HepG2 (cell line): ENCODE measurements around the gene HSPA13. TPM values are rescaled to one million over a fixed set of nuclear protein-coding genes. Genes with fewer than 3 reads are reported as not detected.
A peak's percentile ranks its signal among the peaks of the same experiment; 100 is the strongest.

ENCODE experiments used
- ARNT ChIP-seq: fragments of 450-650 bp; IDR thresholded peaks from 2 replicates; pipeline ENCODE4 v1.6.1; 2017
- ATF6 ChIP-seq: sonication (generic); formaldehyde crosslinking; conservative IDR thresholded peaks from 2 replicates; pipeline ENCODE4 v1.4.0; 2020; ENCODE audit warnings: missing genetic modification reagents
- CBX1 ChIP-seq: IDR thresholded peaks from one replicate; pipeline ENCODE4 v1.6.1; 2016; ENCODE audit warnings: antibody characterized with exemption, low read depth
- DMTF1 ChIP-seq: sonication (generic); formaldehyde crosslinking; IDR thresholded peaks from 2 replicates; pipeline ENCODE4 v1.4.0; 2020; ENCODE audit warnings: mild to moderate bottlenecking, missing genetic modification reagents
- EP300 ChIP-seq, 3 experiments: sonication (generic) in 1 of 3; formaldehyde crosslinking in 1 of 3; IDR thresholded peaks; 2 replicates each; pipeline versions ENCODE4 v1.5.1 to v1.6.1; 2011 to 2020; ENCODE audit warnings: low read depth in 2 of 3, low read length in 2 of 3, borderline replicate concordance in 1 of 3, improper control_type of control experiment in 1 of 3, mild to moderate bottlenecking in 1 of 3, missing genetic modification reagents in 1 of 3, moderate library complexity in 1 of 3
- FOXK2 ChIP-seq: fragments of 450-650 bp; IDR thresholded peaks from 2 replicates; pipeline ENCODE4 v1.6.1; 2016
- FUBP1 ChIP-seq: sonication (generic); formaldehyde crosslinking; IDR thresholded peaks from 2 replicates; pipeline ENCODE4 v1.5.1; 2020; ENCODE audit warnings: missing genetic modification reagents, mild to moderate bottlenecking, borderline replicate concordance
- HMG20B ChIP-seq: conservative IDR thresholded peaks from 2 replicates; pipeline ENCODE4 v1.6.1; 2016; ENCODE audit warnings: missing genetic modification reagents, missing compliant biosample characterization
- ISX ChIP-seq: sonication (generic); formaldehyde crosslinking; conservative IDR thresholded peaks from 2 replicates; pipeline ENCODE4 v1.5.0; 2020; ENCODE audit warnings: missing genetic modification reagents
- PCBP2 ChIP-seq: fragments of 200-400 bp; formaldehyde crosslinking; optimal IDR thresholded peaks from 2 replicates; pipeline ENCODE3; 2018; ENCODE audit warnings: low read length, low read depth; ENCODE audit not compliant: poor library complexity, severe bottlenecking
- ZBTB14 ChIP-seq: sonication (generic); formaldehyde crosslinking; IDR thresholded peaks from 2 replicates; pipeline ENCODE4 v1.4.0; 2020; ENCODE audit warnings: missing genetic modification reagents
- ZFP82 ChIP-seq: sonication (generic); formaldehyde crosslinking; IDR thresholded peaks from 2 replicates; pipeline ENCODE4 v1.5.1; 2020; ENCODE audit warnings: mild to moderate bottlenecking, missing genetic modification reagents, borderline replicate concordance
- ZFX ChIP-seq: sonication (generic); formaldehyde crosslinking; IDR thresholded peaks from 2 replicates; pipeline ENCODE4 v1.4.0; 2020; ENCODE audit warnings: mild to moderate bottlenecking, low read depth, missing genetic modification reagents, moderate library complexity
- ZNF17 ChIP-seq: sonication (generic); formaldehyde crosslinking; IDR thresholded peaks from 2 replicates; pipeline ENCODE4 v1.5.0; 2020; ENCODE audit warnings: mild to moderate bottlenecking, missing genetic modification reagents
- ZNF275 ChIP-seq: sonication (generic); formaldehyde crosslinking; IDR thresholded peaks from 2 replicates; pipeline ENCODE4 v1.8.0; 2022; ENCODE audit warnings: missing genetic modification reagents, mild to moderate bottlenecking, inconsistent platforms, borderline replicate concordance
- ZNF430 ChIP-seq: sonication (generic); formaldehyde crosslinking; IDR thresholded peaks from 2 replicates; pipeline ENCODE4 v1.9.0; 2021; ENCODE audit warnings: mild to moderate bottlenecking, missing genetic modification reagents
- ZNF580 ChIP-seq: IDR thresholded peaks from 2 replicates; pipeline ENCODE4 v1.6.1; 2016; ENCODE audit warnings: low read depth, borderline replicate concordance
- ZNF784 ChIP-seq: sonication (generic); formaldehyde crosslinking; IDR thresholded peaks from 2 replicates; pipeline ENCODE4 v1.5.1; 2020; ENCODE audit warnings: missing genetic modification reagents, mild to moderate bottlenecking, borderline replicate concordance
- polyA plus RNA-seq, 8 experiments: library from polyadenylated mRNA; depleted of rRNA in 3 of 8; stranded (reverse) in 7 of 8; unstranded in 1 of 8; fragments of >200 nt; fragmentation: Illumina TruSeq in 4 of 8; extraction: Trizol in 4 of 8; gene quantifications; 2 replicates each; pipeline versions ENCODE4 v1.2.1 to v1.2.3, GENCODE V29; 2011 to 2016; ENCODE audit warnings: low read depth in 4 of 8, missing spikeins in 1 of 8, mixed read lengths in 1 of 8; ENCODE audit not compliant: insufficient read depth in 1 of 8
- total RNA-seq, 5 experiments: library from RNA; depleted of rRNA; stranded (reverse); fragments of >200 nt; fragmentation: Illumina TruSeq; extraction: Trizol; gene quantifications; 2 replicates each; pipeline ENCODE4 v1.2.3, GENCODE V29; 2016; ENCODE audit warnings: low read depth in 1 of 5

HSPA13 gene
- total and polyA plus RNA-seq, 2 of the 13 experiments (the other 11 are each of a cell fraction or from before 2014, with no cell fraction given), result 21.2 to 28.4 TPM

- TF ChIP-seq CBX1, result no peak
- no peak for TF ChIP-seq ZNF430
- TF ChIP-seq ATF6 (CRISPR knock-in tag), result no peak
- TF ChIP-seq HMG20B, result no peak
- no peak for TF ChIP-seq ZNF580 (CRISPR knock-in tag)
- TF ChIP-seq EP300 (IDR thresholded peaks at IDR 0.05; ENCODE audit: low read depth in 2 of 2, low read length in 2 of 2), result 0 out of 4 replicates have a peak, but pooled peaks of 1 of the 2 experiments have one; percentile 16
- TF ChIP-seq EP300 (CRISPR knock-in tag; IDR thresholded peaks at IDR 0.05; ENCODE audit: borderline replicate concordance), result no peak
- TF ChIP-seq PCBP2, result no peak
- TF ChIP-seq FUBP1 (CRISPR knock-in tag), result no peak
- no peak for TF ChIP-seq ZNF784 (CRISPR knock-in tag)
- no peak for TF ChIP-seq ARNT
- no peak for TF ChIP-seq ZNF275 (CRISPR knock-in tag)
- peak; percentile 80 for TF ChIP-seq ZFX (CRISPR knock-in tag)
- no peak for TF ChIP-seq ZNF17 (CRISPR knock-in tag)
- TF ChIP-seq DMTF1, result no peak
- no peak for TF ChIP-seq ZBTB14
- no peak for TF ChIP-seq FOXK2
- TF ChIP-seq ISX (CRISPR knock-in tag), result no peak
- 0 out of 2 replicates have a peak, but pooled peaks have one; percentile 49 for TF ChIP-seq ZFP82 (CRISPR knock-in tag)
Observed at GRCh38 chr21:14382835-14383595, at the start of gene HSPA13 (continued).
